EL (cell line): ENCODE data around the gene MMGT1.
A peak's percentile ranks its signal among the peaks of the same experiment; 100 is the strongest.

Experiments
- DNase-seq: peaks from one replicate; pipeline ENCODE4 v3.0.0-alpha.2; 2016

MMGT1 gene

DNA sequence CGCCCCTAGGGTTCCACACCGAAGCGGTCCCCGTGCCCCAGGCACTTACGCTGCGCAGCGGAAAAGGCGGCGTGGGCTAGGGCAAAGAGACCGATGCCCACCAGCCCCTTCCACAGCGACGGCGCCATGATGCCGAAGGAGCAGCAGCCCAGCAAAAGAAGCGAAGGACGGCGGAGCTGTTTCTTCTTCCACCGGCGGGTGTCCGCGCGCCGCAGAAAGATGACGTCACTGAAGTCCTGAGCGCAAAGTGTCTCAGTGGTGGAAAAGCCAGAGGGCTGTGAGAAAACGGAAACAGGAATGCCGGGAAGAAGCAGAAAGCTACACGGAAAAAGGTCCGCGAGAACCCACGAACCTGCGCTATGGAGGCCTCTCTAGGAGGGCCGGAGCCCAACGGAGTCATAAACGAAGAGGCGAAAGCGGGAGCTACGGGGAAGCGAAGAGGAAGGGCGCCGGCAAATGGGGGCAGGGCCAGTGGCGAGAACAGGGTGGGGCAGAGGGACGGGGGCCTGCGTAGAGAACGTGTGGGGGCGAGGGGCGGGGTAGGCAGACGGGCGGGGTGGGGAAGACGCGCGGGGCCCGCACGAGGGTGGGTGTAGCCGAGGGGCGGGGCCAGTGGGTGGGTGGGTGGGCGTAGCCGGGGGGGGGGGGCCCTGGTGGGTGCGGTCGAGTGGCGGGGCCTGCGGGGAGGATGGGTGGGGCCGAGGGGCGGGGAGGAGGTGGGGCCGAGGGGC, at the start of gene MMGT1:
MMGT1 (minus strand) TSS at position 441 of the 731 bp plus-strand sequence; CDS start at position 128, 313 bp downstream.
- DNase-seq, result peak; percentile 82

- DNase-seq, result no peak
Measured at GRCh38 chrX:136021903-136022302, 48.1 kb upstream of the MMGT1 start.

DNA sequence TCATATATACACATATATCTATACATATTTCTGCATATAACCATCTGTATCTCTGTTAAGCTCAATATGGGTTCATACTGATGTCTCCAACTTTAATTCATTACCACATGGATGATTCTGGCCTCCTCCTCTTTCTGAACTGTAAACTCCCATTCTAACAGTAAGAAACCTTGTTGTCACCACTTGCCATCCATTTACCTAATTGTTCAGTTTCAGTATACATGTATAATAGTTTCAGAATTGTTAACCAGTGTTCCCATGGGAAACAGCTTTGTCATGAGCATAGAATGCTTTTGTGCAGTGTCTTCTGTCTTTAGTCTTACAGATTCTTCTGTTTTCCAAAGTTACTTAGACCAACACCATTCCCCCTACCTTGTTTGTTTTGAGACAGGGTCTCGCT, 47.4 kb upstream of the MMGT1 start:
- no peak for DNase-seq

DNA sequence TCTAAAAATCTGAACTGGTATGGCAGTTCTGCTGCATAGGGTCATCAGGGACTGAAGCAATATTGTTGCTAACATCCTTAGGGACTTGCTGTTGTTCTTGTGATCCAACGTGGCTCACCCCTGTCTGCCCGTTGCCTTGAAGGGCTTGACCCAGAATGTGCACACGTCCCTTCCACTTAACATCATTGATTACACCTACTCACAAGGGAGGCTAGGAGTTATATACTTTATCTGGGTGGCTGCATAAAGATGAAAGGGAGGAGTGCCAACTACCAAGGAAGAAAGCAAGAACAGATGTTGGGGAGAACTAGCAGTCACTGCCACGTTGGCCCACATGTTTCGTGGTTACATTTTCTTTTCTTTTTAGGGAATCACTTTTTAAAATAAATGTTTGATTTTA, 45.4 kb upstream of the MMGT1 start:
- DNase-seq, result no peak

- DNase-seq, result no peak
Measured at GRCh38 chrX:136016881-136017280, 43.1 kb upstream of the MMGT1 start.

- no peak for DNase-seq
Measured at GRCh38 chrX:136015016-136015415, 41.2 kb upstream of the MMGT1 start.

DNA sequence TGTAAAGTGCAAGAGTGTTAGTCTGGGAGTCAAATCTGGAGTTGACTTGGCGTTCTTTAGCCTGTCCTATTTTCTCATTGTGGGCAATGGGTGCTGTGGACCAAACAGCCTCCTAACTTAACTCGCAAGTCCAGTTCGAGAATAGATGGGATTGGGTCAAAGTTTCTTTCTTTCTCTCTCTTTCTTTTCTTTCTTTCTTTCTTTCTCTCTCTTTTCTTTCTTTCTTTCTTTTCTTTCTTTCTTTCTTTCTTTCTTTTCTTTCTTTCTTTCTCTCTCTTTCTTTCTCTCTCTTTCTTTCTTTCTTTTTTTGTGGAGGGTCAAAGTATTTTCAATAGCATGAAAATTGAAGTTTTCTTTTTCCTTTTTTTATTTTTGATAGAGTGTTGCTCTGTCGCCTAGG, 14.5 kb upstream of the MMGT1 start:
- DNase-seq, result no peak

DNA sequence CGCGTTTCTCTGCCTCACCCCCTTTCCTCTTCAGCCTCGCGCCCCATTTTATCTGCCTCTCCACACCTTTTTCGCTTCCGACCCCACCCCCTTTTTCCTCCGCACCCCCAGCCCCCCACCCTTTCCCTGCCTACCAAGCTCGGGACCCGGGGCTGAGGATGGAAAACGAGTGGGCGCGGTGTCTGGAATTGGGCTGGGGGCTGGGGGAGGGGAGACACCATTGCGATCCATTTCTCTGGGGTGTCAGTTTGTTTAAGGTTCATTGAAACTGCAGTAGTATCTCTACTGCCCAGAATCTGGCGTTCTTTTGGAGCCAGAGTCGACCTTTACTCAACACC, 12.2 kb upstream of the MMGT1 start:
- DNase-seq, result no peak

DNA sequence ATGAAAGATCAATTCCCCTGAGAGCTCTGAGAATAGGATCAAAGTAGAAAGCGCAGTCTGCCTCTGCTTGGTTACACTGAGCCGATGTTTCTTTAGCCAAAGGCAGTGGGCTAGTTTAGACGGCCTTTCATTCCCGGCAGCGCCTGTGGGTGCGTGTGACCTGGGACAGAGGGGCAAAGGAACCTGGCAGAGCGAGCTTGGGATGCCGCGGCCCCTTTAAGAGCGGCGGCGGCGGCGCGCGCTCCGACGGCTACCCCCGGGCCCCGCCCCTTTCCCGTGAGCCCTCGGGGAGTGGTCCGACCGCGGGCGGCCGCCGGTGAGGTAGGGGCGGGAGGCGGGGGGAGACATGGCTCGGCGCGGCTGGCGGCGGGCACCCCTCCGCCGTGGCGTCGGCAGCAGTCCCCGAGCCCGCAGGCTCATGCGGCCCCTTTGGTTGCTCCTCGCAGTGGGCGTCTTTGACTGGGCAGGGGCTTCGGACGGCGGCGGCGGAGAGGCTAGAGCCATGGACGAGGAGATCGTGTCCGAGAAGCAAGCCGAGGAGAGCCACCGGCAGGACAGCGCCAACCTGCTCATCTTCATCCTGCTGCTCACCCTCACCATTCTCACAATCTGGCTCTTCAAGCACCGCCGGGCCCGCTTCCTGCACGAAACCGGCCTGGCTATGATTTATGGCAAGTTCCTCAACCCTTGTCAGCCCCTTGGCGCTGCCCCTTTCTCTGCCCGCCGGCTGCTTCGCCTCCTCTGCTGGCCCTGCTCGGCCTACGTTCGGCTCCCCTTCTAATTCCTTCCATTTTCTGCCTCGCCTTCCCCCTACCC, 11.6 kb upstream of the MMGT1 start, which contains the start of gene SLC9A6:
SLC9A6 (plus strand) TSS at position 279 of the 816 bp plus-strand sequence; CDS start at position 503, 224 bp downstream.
- DNase-seq, result peak; percentile 64

DNA sequence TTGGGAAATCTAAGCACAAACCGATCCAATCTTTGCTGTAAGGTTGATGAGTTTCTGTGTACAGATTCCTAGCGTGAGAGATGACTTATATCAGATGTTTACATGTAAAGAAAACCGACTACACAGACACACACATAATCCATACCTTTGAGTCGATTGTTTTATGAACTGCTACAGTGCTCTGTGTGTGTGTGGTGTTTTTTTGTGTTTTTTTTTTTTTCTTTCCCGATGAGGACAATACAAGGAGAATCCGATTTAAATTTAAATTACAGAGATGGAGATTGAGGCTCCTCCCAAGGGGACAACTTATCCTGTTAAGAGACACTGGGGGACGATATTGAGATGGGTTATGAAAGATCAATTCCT, 11.0 kb upstream of the MMGT1 start:
- no peak for DNase-seq

GRCh38 chrX:135984256-135984655, 10.5 kb upstream of the MMGT1 start:
- DNase-seq, result no peak

DNA sequence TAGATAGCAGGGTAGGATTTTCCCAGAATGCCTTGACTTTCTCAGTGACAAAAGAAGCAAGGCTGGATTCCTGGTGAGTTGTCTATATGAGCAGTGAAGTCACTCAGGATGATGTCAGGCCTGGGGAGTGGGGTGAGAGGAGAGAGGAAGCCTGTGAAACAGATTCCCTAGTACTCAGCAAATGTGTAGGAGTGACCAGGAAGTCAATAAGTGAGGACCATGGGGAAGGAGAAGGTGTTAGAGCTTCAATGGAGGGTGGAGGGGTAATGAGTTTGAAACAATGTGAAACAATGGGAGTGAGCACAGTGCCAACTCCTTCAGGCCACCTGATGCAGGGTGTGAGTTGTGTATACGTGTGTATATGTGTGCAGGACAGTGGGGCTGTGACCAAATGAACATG, 9.1 kb upstream of the MMGT1 start:
- peak; percentile 24 for DNase-seq

GRCh38 chrX:135981668-135982067, 7.9 kb upstream of the MMGT1 start:
- DNase-seq, result no peak

GRCh38 chrX:135981010-135981409, 7.2 kb upstream of the MMGT1 start:
- DNase-seq, result no peak

DNA sequence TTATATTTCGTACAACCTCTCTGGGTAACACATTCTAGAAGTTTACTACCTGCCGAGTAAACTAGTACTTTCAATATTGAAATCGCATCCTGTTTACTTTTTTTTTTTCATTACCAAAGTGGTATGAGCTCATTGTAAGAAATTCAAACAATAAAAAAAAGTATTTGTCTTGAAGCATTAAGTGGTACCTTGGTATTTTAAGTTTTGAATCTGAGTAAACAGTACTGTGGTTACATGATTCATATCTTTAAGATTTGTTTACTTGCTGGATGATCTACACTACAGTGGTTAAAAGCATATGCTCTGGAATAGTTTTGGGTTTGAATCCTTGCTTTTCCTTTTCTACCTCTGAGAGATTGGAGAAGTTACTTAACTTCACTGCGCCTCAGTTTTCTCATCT, 3.8 kb upstream of the MMGT1 start:
- DNase-seq, result peak; percentile 51

DNA sequence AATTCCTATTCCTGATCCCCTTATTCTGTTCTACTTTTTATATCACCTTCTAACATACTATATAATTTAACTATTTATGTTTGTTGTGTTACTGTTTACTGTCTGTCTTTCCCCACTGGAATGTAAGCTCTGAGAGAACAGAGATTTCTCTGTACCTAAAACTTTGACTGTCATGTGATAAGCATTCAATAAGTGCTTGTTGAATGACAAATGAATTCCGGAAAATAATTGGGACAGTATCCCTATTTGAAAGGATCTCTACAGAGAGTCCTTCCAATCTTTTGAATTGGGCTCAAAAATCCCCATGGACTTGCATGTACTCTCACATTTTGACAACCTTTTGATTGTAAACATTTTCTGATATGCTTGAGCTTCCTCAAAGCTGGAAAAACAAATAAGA, 1.6 kb upstream of the MMGT1 start:
- no peak for DNase-seq

- DNase-seq, result peak; percentile 64
Measured at GRCh38 chrX:135974279-135974856, 580 bp upstream of the MMGT1 start.

- peak; percentile 38 for DNase-seq
Measured at GRCh38 chrX:135973025-135973547, 702 bp downstream of the MMGT1 start.

DNA sequence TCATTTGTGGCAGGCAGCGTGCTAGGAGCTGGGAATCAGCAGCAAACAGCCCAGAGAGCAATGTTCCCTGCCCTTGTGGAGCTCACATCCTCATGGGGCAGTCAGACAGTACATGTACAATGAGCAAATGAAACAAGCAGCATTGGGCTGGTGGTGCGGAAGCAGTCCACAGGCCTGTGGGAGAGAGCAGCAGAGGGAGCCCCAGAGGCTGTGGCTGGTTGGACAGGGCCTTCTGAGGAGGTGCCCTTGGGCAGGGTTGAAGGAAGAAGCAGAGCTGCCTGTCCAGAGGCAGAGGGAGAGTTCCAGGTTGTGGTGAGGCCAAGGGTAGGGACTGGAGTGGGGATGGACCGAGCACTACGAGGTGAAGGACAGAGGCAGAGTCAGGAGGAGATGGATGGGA, 22.5 kb downstream of the MMGT1 start:
- DNase-seq, result no peak

- no peak for DNase-seq
Measured at GRCh38 chrX:135944486-135944885, 29.3 kb downstream of the MMGT1 start.

DNA sequence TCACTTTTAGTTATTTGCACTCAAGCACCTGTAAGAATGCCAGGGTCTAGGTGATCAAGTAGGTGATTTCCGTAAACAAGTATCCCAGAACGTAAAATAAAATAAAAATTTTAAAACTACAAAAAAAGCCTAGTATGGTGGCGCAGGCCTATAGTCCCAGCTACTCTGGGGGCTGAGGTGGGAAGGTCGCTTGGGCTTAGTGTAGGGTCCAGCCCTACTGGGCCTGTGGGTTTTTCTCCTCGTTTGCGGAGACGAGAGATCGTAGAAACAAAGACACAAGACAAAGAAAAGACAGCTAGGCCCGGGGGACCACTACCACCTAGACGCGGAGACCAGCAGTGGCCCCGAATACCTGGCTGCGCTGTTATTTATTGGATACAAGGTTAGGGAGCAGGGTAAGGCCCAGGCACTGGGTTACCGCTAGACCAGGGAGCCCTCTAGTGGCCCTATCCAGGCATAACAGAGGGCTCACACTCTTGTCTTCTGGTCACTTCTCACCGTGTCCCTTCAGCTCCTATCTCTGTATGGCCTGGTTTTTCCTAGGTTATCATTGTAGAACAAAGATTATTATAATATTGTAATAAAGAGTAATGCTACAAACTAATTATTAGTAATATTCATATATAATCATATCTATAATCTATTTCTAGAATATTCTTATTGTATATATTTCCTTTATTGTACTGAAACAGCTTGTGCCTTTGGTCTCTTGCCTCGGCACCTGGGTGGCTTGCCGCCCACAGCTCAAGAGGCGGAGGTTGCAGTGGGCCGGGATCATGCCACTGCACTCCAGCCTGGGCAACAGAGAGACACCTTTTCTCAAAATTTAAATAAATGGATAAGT, 41.9 kb downstream of the MMGT1 start:
- peak; percentile 18 for DNase-seq

- DNase-seq, result no peak
Measured at GRCh38 chrX:135927897-135928296, 45.9 kb downstream of the MMGT1 start.

GRCh38 chrX:135923353-135923752, 50.4 kb downstream of the MMGT1 start:
- DNase-seq, result no peak
